ENCODE measurements around the gene METRNL.

GRCh38 chr17:83061586-83061985 lies 17.8 kb upstream of the METRNL start:
- no peak for TF ChIP-seq CTCF (IDR thresholded peaks at IDR 0.05)
- no peak for TF ChIP-seq POLR2AphosphoS5 (IDR thresholded peaks at IDR 0.05; ENCODE audit: low read depth, low read length)
- TF ChIP-seq TCF7L2 (IDR thresholded peaks at IDR 0.05; ENCODE audit: low read depth, low read length), result no peak
- TF ChIP-seq REST (IDR thresholded peaks at IDR 0.05; ENCODE audit: insufficient read depth in 1 of 2, low read depth in 2 of 2, low read length in 1 of 2), result no peak

Measured in Panc1 (cell line).